HCT116 (cell line): ENCODE measurements around the gene KLHL2.

Experiments used
- CTCF ChIP-seq, 3 experiments: fragments of 200-600 bp in 1 of 3; sonication (generic) in 1 of 3; IDR thresholded peaks in 2 of 3; conservative IDR thresholded peaks in 1 of 3; 2 replicates each; pipeline ENCODE4 v1.5.1; 2012 to 2017; ENCODE audit warnings: low read depth in 2 of 3, low read length in 2 of 3, antibody characterized with exemption in 1 of 3, borderline replicate concordance in 1 of 3, control low read depth in 1 of 3, mild to moderate bottlenecking in 1 of 3, mixed read lengths in 1 of 3, mixed run types in 1 of 3, moderate library complexity in 1 of 3; ENCODE audit not compliant: insufficient read depth in 1 of 3
- EZH2phosphoT487 ChIP-seq: fragments of 200-600 bp; IDR thresholded peaks from 2 replicates; pipeline ENCODE4 v1.6.1; 2018; ENCODE audit warnings: antibody characterized with exemption, borderline replicate concordance
- FOSL1 ChIP-seq: IDR thresholded peaks from 2 replicates; pipeline ENCODE4 v1.6.1; 2012; ENCODE audit warnings: low read depth
- JUND ChIP-seq: IDR thresholded peaks from 2 replicates; pipeline ENCODE4 v1.6.1; 2012
- MAX ChIP-seq: IDR thresholded peaks from 2 replicates; pipeline ENCODE4 v1.6.1; 2012
- POLR2A ChIP-seq: IDR thresholded peaks from 2 replicates; pipeline ENCODE4 v1.7.0; 2011; ENCODE audit warnings: borderline replicate concordance; ENCODE audit not compliant: insufficient read depth, insufficient read length; ENCODE audit errors: extremely low read depth
- POLR2AphosphoS5 ChIP-seq: IDR thresholded peaks from 2 replicates; pipeline ENCODE4 v1.6.1; 2011; ENCODE audit warnings: mild to moderate bottlenecking, low read depth, low read length, moderate library complexity
- YY1 ChIP-seq: IDR thresholded peaks from 2 replicates; pipeline ENCODE4 v1.6.1; 2011; ENCODE audit warnings: low read length, low read depth, moderate library complexity, mild to moderate bottlenecking; ENCODE audit not compliant: insufficient replicate concordance; ENCODE audit errors: extremely low read depth
- ZBTB33 ChIP-seq: IDR thresholded peaks from 2 replicates; pipeline ENCODE4 v1.6.1; 2011; ENCODE audit warnings: mild to moderate bottlenecking, low read length, moderate library complexity; ENCODE audit not compliant: insufficient replicate concordance; ENCODE audit errors: extremely low read depth
- TF ChIP-seq, protein P1 (sequence below): IDR thresholded peaks from 2 replicates; pipeline ENCODE4 v1.6.1; 2012

DNA sequence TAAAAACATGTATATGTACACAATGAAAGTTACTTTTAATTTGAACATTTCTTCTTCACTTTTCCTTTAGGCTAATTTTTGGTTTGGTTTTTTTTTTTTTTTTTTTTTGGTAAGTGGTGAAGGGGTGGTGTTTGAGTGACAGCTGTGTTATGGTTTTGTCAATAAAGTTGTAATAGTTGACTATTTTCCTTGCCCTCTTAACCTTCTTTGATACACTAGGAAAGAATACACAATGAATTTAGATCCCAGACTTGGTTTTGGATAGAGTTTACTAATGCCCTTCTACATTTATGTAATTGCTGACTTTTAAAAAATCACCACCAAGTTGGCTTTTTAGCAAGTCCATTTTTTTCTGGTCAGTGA, 82.0 kb downstream of the KLHL2 start:
- no peak for TF ChIP-seq CTCF (IDR thresholded peaks at IDR 0.05 in 2 of 3, conservative IDR thresholded peaks at IDR 0.05 in 1 of 3; ENCODE audit: borderline replicate concordance in 1 of 3, insufficient read depth in 1 of 3, low read depth in 2 of 3, low read length in 2 of 3)
- TF ChIP-seq POLR2A: no peak
- TF ChIP-seq EZH2phosphoT487: no peak
- TF ChIP-seq ZBTB33: no peak
- TF ChIP-seq JUND: no peak
- TF ChIP-seq, protein P1, sequence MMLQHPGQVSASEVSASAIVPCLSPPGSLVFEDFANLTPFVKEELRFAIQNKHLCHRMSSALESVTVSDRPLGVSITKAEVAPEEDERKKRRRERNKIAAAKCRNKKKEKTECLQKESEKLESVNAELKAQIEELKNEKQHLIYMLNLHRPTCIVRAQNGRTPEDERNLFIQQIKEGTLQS: no peak
- TF ChIP-seq YY1: no peak
- no peak for TF ChIP-seq POLR2AphosphoS5
- TF ChIP-seq FOSL1: no peak
- no peak for TF ChIP-seq MAX
